GM12892 (cell line): Measurements from ENCODE around the gene KIAA0825.

ENCODE experiments used
- POLR2AphosphoS5 ChIP-seq: IDR thresholded peaks from 2 replicates; pipeline ENCODE4 v1.6.1; 2011; ENCODE audit warnings: low read depth, low read length, control low read depth
- TAF1 ChIP-seq: IDR thresholded peaks from 2 replicates; pipeline ENCODE4 v1.6.1; 2011; ENCODE audit warnings: low read depth, mild to moderate bottlenecking, control low read depth, low read length, borderline replicate concordance

DNA sequence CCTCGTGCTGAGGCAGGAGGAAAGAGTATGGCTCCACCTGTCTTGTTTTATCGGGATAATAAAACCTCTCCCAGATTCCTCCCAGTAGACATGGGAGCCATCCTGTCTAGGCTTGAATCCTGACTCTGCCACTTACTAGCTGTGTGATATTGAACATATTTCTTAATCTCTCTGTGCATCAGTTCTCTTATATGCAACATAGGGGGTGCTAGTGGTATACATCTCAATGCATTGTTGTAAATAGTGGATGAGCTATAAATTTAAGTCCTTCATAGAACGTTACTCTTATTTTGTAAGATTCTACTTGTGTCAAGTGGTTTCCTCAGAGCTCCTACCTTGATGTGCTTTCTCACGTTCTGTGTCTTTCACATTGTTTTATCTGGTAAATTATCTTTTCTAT is 459.3 kb downstream of the KIAA0825 start:
- TF ChIP-seq TAF1: no peak
- TF ChIP-seq POLR2AphosphoS5: no peak
